OCI-LY3 (cell line): Measurements from ENCODE around the gene ZMYND10.
A peak's percentile ranks its signal among the peaks of the same experiment; 100 is the strongest.

Experiments
- H2AFZ ChIP-seq: fragments of 200-600, 300-600 bp; shearing (Covaris generic); 2 replicates; pipeline ENCODE4 v1.6.0; 2014; ENCODE audit warnings: antibody characterized with exemption, low read depth, low read length
- H3K27ac ChIP-seq: fragments of 200-600, 300-600 bp; sonication (generic); 2 replicates; pipeline ENCODE4 v1.5.1; 2014; ENCODE audit warnings: mild to moderate bottlenecking, low read length, moderate library complexity, mixed read lengths
- H3K27me3 ChIP-seq: fragments of 200-600, 300-600 bp; sonication (generic); 2 replicates; pipeline ENCODE4 v1.6.1; 2014; ENCODE audit warnings: low read depth, low read length, mixed read lengths
- H3K36me3 ChIP-seq: fragments of 200-600, 300-600 bp; sonication (generic); replicated peaks from 2 replicates; pipeline ENCODE3; 2014; ENCODE audit warnings: low read depth, low read length, mixed read lengths
- H3K4me1 ChIP-seq: fragments of 300-600, 200-600 bp; sonication (generic); 2 replicates; pipeline ENCODE4 v1.6.1; 2014; ENCODE audit warnings: low read length, mixed read lengths
- H3K4me2 ChIP-seq: fragments of 200-600, 300-600 bp; sonication (generic); 2 replicates; pipeline ENCODE4 v1.6.1; 2014; ENCODE audit warnings: low read length, mixed read lengths
- H3K4me3 ChIP-seq: fragments of 300-600, 200-600 bp; sonication (generic); 2 replicates; pipeline ENCODE4 v1.5.1; 2014; ENCODE audit warnings: antibody characterized with exemption, mild to moderate bottlenecking, low read length, moderate library complexity
- H3K79me2 ChIP-seq: fragments of 300-600, 200-600 bp; shearing (Covaris generic); 2 replicates; pipeline ENCODE4 v1.6.1; 2014; ENCODE audit warnings: mild to moderate bottlenecking, low read length, mixed read lengths
- H3K9ac ChIP-seq: fragments of 300-600, 200-600 bp; shearing (Covaris generic); 2 replicates; pipeline ENCODE4 v1.6.0; 2014; ENCODE audit warnings: mild to moderate bottlenecking, low read length, moderate library complexity
- H3K9me3 ChIP-seq: fragments of 200-600, 300-600 bp; shearing (Covaris generic); 2 replicates; pipeline ENCODE4 v1.6.1; 2014; ENCODE audit warnings: low read length, mixed read lengths; ENCODE audit not compliant: insufficient read depth
- H4K20me1 ChIP-seq: fragments of 200-600, 300-600 bp; sonication (generic); 2 replicates; pipeline ENCODE4 v1.6.1; 2016; ENCODE audit warnings: low read length, mixed read lengths; ENCODE audit not compliant: insufficient read depth
- CTCF ChIP-seq: fragments of 200-600, 300-600 bp; sonication (generic); IDR thresholded peaks from 2 replicates; pipeline ENCODE4 v1.5.1; 2014; ENCODE audit warnings: antibody characterized with exemption, low read length, low read depth
- EZH2phosphoT487 ChIP-seq: fragments of 200-600 bp; shearing (Covaris generic); IDR thresholded peaks from 2 replicates; pipeline ENCODE4 v1.6.1; 2018; ENCODE audit warnings: antibody characterized with exemption, mixed run types, low read depth

ZMYND10 gene

GRCh38 chr3:50371133-50371685 lies 25.7 kb upstream of the ZMYND10 start:
- H3K4me1 ChIP-seq, result peaks cover 2% of the 10 kb centered on the region; the same call in 1 of the 2 replicates
- no peak overlapping the region for H3K9ac ChIP-seq
- no peak overlapping the region for H2AFZ ChIP-seq
- H3K4me2 ChIP-seq, result no peak overlapping the region
- no peak for TF ChIP-seq CTCF
- no peak for TF ChIP-seq EZH2phosphoT487
- H3K27ac ChIP-seq, result no peak overlapping the region
- peaks cover 25% of the 10 kb centered on the region for H3K27me3 ChIP-seq
- H3K79me2 ChIP-seq, result no peaks in the 10 kb centered on the region
- H4K20me1 ChIP-seq, result no peaks in the 10 kb centered on the region
- H3K9me3 ChIP-seq, result no peaks in the 10 kb centered on the region
- H3K4me3 ChIP-seq, result no peak overlapping the region
- H3K36me3 ChIP-seq, result no peaks in the 10 kb centered on the region

- no peaks in the 10 kb centered on the region for H3K9me3 ChIP-seq
- H2AFZ ChIP-seq, result no peak overlapping the region
Measured at GRCh38 chr3:50370594-50370993, 25.1 kb upstream of the ZMYND10 start.

GRCh38 chr3:50369012-50369670 lies 23.6 kb upstream of the ZMYND10 start:
- Histone ChIP-seq H2AFZ (no peak overlapping the region), H3K79me2 (no peaks in the 10 kb centered on the region), H3K36me3 (no peaks in the 10 kb centered on the region), H3K4me3 (no peak overlapping the region), H4K20me1 (no peaks in the 10 kb centered on the region), H3K9ac (no peak overlapping the region), H3K27ac (no peak overlapping the region), H3K9me3 (no peaks in the 10 kb centered on the region), H3K4me2 (no peak overlapping the region), H3K4me1 (peaks cover 6% of the 10 kb centered on the region; the same call in 1 of the 2 replicates), H3K27me3 (peaks cover 31% of the 10 kb centered on the region)
- TF ChIP-seq EZH2phosphoT487 (no peak), CTCF (no peak)

More at GRCh38 chr3:50370594-50370993, 25.1 kb upstream of the ZMYND10 start:
- no peaks in the 10 kb centered on the region for H3K36me3 ChIP-seq
- no peaks in the 10 kb centered on the region for H3K79me2 ChIP-seq
- peaks cover 5% of the 10 kb centered on the region; the same call in 1 of the 2 replicates for H3K4me1 ChIP-seq
- TF ChIP-seq EZH2phosphoT487, result no peak
- peak; percentile 44 for TF ChIP-seq CTCF
- H3K27ac ChIP-seq, result no peak overlapping the region
- no peak overlapping the region for H3K9ac ChIP-seq
- H4K20me1 ChIP-seq, result no peaks in the 10 kb centered on the region
- no peak overlapping the region for H3K4me3 ChIP-seq
- H3K4me2 ChIP-seq, result no peak overlapping the region
- H3K27me3 ChIP-seq, result peaks cover 31% of the 10 kb centered on the region

- H3K79me2 ChIP-seq, result no peaks in the 10 kb centered on the region
- no peaks in the 10 kb centered on the region for H3K9me3 ChIP-seq
- peak overlapping the region; percentile 45; the same call in 1 of the 2 replicates for H2AFZ ChIP-seq
- peaks cover 9% of the 10 kb centered on the region for H3K27me3 ChIP-seq
- no peaks in the 10 kb centered on the region for H4K20me1 ChIP-seq
- H3K4me2 ChIP-seq, result peak overlapping the region; percentile 85
- peak overlapping the region; percentile 78 for H3K4me3 ChIP-seq
- H3K9ac ChIP-seq, result no peak overlapping the region; the same call in 1 of the 2 replicates
- H3K27ac ChIP-seq, result no peak overlapping the region
- TF ChIP-seq CTCF, result no peak
- TF ChIP-seq EZH2phosphoT487, result no peak
- peaks cover 6% of the 10 kb centered on the region; the same call in 1 of the 2 replicates for H3K4me1 ChIP-seq
- H3K36me3 ChIP-seq, result no peaks in the 10 kb centered on the region
Measured at GRCh38 chr3:50365842-50366220, 20.3 kb upstream of the ZMYND10 start.
